Suprapubic skin (tissue), 4 donors: ENCODE results near the gene ZFYVE28.

Source experiments
- CTCF ChIP-seq, 2 donors: fragments of 200-600 bp in 1 of 2; fragments of 450-650 bp in 1 of 2; sonication (generic) in 1 of 2; IDR thresholded peaks; one replicate each; pipeline ENCODE4 v1.5.1; 2016 to 2019; ENCODE audit warnings: antibody characterized with exemption in 2 of 2, mild to moderate bottlenecking in 1 of 2, moderate library complexity in 1 of 2
- EP300 ChIP-seq: sonication (generic); formaldehyde crosslinking; IDR thresholded peaks from one replicate; pipeline ENCODE4 v1.6.1; 2017; ENCODE audit warnings: antibody characterized with exemption
- POLR2AphosphoS5 ChIP-seq, 3 donors: sonication (generic); formaldehyde crosslinking; IDR thresholded peaks; one replicate each; pipeline ENCODE4 v1.6.1; 2017; ENCODE audit warnings: antibody characterized with exemption in 3 of 3

- TF ChIP-seq CTCF (IDR thresholded peaks at IDR 0.05), result no peak
- no peak for TF ChIP-seq EP300
- TF ChIP-seq POLR2AphosphoS5 (IDR thresholded peaks at IDR 0.05), result no peak
Observed at GRCh38 chr4:2423066-2423465, 4.6 kb upstream of the ZFYVE28 start.
